Vagina (tissue), 2 donors: ENCODE measurements around the gene DUSP18.
"Not testable (repeated sequence)": the region's sequence is repeated elsewhere in the genome, so short reads cannot be mapped to it uniquely, and the experiment has no call there.

Experiments used
- POLR2A ChIP-seq, 2 donors: fragments of 450-650 bp; IDR thresholded peaks; one replicate each; pipeline ENCODE4 v1.6.1; 2017; ENCODE audit warnings: antibody characterized with exemption in 2 of 2, mild to moderate bottlenecking in 2 of 2, moderate library complexity in 2 of 2
- TF ChIP-seq, protein P1 (sequence below), 3 experiments: fragments of 450-650 bp in 2 of 3; fragments of 200-600 bp in 1 of 3; sonication (generic) in 1 of 3; IDR thresholded peaks; one replicate each; pipeline ENCODE4 v1.5.1; 2017 to 2019; ENCODE audit warnings: antibody characterized with exemption in 3 of 3, mild to moderate bottlenecking in 2 of 3, moderate library complexity in 2 of 3

DNA sequence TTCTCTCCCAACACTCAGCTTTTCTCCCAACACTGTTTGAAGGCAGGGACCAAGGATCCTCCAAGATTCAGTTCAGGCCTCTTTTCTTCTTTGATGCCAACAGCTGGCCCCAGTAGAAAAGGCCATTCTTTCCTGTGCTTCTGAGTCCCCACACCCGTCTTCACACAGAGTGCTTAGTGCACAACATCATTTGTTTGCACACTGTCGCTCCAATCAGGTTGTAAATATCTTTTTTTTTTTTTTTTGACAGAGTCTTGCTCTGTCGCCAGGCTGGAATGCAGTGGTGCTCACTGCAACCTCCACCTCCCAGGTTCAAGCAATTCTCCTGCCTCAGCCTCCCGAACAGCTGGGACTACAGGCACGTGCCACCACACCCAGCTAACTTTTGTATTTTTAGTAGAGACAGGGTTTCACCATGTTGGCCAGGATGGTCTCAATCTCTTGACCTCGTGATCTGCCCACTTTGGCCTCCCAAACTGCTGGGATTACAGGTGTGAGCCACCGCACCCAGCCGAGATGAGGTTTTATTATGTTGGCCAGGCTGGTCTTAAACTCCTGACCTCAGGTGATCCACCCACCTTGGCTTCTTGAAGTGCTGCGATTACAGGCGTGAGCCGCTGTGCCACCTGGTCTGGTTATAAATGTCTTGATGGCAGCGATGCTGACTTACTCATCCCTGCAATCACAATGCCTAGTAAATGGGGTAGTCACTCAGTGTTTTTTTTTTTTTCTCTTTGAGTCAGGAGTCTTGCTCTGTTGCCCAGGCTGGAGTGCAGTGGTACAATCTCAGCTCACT lies 12.4 kb upstream of the DUSP18 start:
- TF ChIP-seq, protein P1, sequence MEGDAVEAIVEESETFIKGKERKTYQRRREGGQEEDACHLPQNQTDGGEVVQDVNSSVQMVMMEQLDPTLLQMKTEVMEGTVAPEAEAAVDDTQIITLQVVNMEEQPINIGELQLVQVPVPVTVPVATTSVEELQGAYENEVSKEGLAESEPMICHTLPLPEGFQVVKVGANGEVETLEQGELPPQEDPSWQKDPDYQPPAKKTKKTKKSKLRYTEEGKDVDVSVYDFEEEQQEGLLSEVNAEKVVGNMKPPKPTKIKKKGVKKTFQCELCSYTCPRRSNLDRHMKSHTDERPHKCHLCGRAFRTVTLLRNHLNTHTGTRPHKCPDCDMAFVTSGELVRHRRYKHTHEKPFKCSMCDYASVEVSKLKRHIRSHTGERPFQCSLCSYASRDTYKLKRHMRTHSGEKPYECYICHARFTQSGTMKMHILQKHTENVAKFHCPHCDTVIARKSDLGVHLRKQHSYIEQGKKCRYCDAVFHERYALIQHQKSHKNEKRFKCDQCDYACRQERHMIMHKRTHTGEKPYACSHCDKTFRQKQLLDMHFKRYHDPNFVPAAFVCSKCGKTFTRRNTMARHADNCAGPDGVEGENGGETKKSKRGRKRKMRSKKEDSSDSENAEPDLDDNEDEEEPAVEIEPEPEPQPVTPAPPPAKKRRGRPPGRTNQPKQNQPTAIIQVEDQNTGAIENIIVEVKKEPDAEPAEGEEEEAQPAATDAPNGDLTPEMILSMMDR (IDR thresholded peaks at IDR 0.05) = not testable (repeated sequence)
- not testable (repeated sequence) for TF ChIP-seq POLR2A (IDR thresholded peaks at IDR 0.05)
